OCI-LY1 (cell line): ENCODE results near the gene ADAD2.

Experiments used
- CTCF ChIP-seq: fragments of 200-600 bp; sonication (generic), shearing (Covaris generic); IDR thresholded peaks from 2 replicates; pipeline ENCODE4 v1.5.1; 2017; ENCODE audit warnings: mild to moderate bottlenecking, antibody characterized with exemption, low read length, moderate library complexity, mixed read lengths
- EZH2 ChIP-seq: fragments of 200-600 bp; sonication (generic), shearing (Covaris generic); IDR thresholded peaks from 2 replicates; pipeline ENCODE4 v1.8.0; 2017; ENCODE audit warnings: borderline replicate concordance, mixed run types, mild to moderate bottlenecking, antibody characterized with exemption, low read length, moderate library complexity, mixed read lengths

GRCh38 chr16:84181144-84181915 lies 9.6 kb upstream of the ADAD2 start:
- no peak for TF ChIP-seq CTCF
- TF ChIP-seq EZH2 = no peak
